B cell (primary cell): ENCODE measurements around the gene SFRP4. TPM values are rescaled to one million over a fixed set of nuclear protein-coding genes. Genes with fewer than 3 reads are reported as not detected.

Experiments used
- ATAC-seq: fragments of 200-7000 bp; cut with Tn5 transposase; one replicate; pipeline ENCODE4 v1.10.0; 2021; ENCODE audit warnings: low read depth, mild to moderate bottlenecking, moderate number of reproducible peaks, moderate library complexity
- CTCF ChIA-PET: fragments of 350-600 bp; sonication (Branson Sonifier 250); formaldehyde crosslinking; loops from one replicate; lab custom pipeline; 2021; ENCODE audit warnings: antibody characterized with exemption, inconsistent platforms; lab: Charles Lee
- POLR2A ChIA-PET: fragments of 350-600 bp; sonication (Branson Sonifier 250); formaldehyde crosslinking; loops from one replicate; lab custom pipeline; 2021; ENCODE audit warnings: antibody characterized with exemption; lab: Charles Lee
- DNase-seq: peaks from one replicate; pipeline ENCODE4 v3.0.0; 2013
- H2AFZ ChIP-seq: 2 replicates; pipeline ENCODE4 v1.6.1; 2012; ENCODE audit warnings: mild to moderate bottlenecking, low read depth, low read length; ENCODE audit not compliant: insufficient read depth, poor library complexity, severe bottlenecking
- H3K27ac ChIP-seq, 2 donors: 1 replicate in 1 of 2; 2 replicates in 1 of 2; pipeline ENCODE4 v1.5.1; 2012 to 2013; ENCODE audit warnings: low read length in 2 of 2, mild to moderate bottlenecking in 2 of 2, moderate library complexity in 1 of 2
- H3K27me3 ChIP-seq, 4 experiments: fragments of 200-600 bp in 1 of 4; sonication (generic) in 1 of 4; replicated peaks in 1 of 4; 1 replicate in 2 of 4; 2 replicates in 2 of 4; pipeline versions ENCODE4 v1.6.1 to v1.7.0; 2013 to 2016; ENCODE audit warnings: low read length in 3 of 4, mild to moderate bottlenecking in 2 of 4, mixed read lengths in 1 of 4, moderate library complexity in 1 of 4; ENCODE audit not compliant: insufficient read depth in 4 of 4, control insufficient read depth in 3 of 4; ENCODE audit errors: control extremely low read depth in 1 of 4
- H3K36me3 ChIP-seq, 2 experiments: replicated peaks in 1 of 2; 1 replicate in 1 of 2; 2 replicates in 1 of 2; pipeline versions ENCODE4 v1.6.1 to v1.7.1; 2013; ENCODE audit warnings: low read length in 1 of 2; ENCODE audit not compliant: insufficient read depth in 2 of 2, control insufficient read depth in 1 of 2; ENCODE audit errors: control extremely low read depth in 1 of 2, extremely low read depth in 1 of 2
- H3K4me1 ChIP-seq, 2 donors: fragments of 200-600 bp in 1 of 2; sonication (generic) in 1 of 2; 1 replicate in 1 of 2; 2 replicates in 1 of 2; pipeline versions ENCODE4 v1.5.1 to v1.6.1; 2013 to 2017; ENCODE audit warnings: low read length in 2 of 2; ENCODE audit not compliant: control insufficient read depth in 2 of 2, insufficient read depth in 2 of 2
- H3K4me2 ChIP-seq: replicated peaks from 2 replicates; pipeline ENCODE3; 2012; ENCODE audit warnings: mild to moderate bottlenecking, low read depth, low read length; ENCODE audit not compliant: poor library complexity, severe bottlenecking
- H3K4me3 ChIP-seq, 5 experiments: fragments of 200-600 bp in 1 of 5; sonication (generic) in 1 of 5; 1 replicate in 3 of 5; 2 replicates in 2 of 5; pipeline versions ENCODE4 v1.5.1 to v1.7.0; 2011 to 2016; ENCODE audit warnings: low read length in 4 of 5, mild to moderate bottlenecking in 4 of 5, low read depth in 2 of 5, control low read depth in 1 of 5, moderate library complexity in 1 of 5; ENCODE audit not compliant: insufficient read depth in 1 of 5; ENCODE audit errors: control extremely low read depth in 1 of 5, extremely low read depth in 1 of 5
- H3K79me2 ChIP-seq: fragments of 200-600 bp; sonication (generic); one replicate; pipeline ENCODE4 v1.6.0; 2016; ENCODE audit warnings: low read length; ENCODE audit not compliant: control insufficient read depth, insufficient read depth
- H3K9ac ChIP-seq: fragments of 200-600 bp; sonication (generic); 2 replicates; pipeline ENCODE4 v1.6.1; 2017; ENCODE audit warnings: mild to moderate bottlenecking, low read length, moderate library complexity
- H3K9me3 ChIP-seq, 3 donors: one replicate each; pipeline versions ENCODE4 v1.6.1 to v1.7.1; 2013; ENCODE audit warnings: low read length in 2 of 3; ENCODE audit not compliant: control insufficient read depth in 2 of 3, insufficient read depth in 1 of 3; ENCODE audit errors: control extremely low read depth in 1 of 3
- H4K20me1 ChIP-seq: 2 replicates; pipeline ENCODE4 v1.6.0; 2012; ENCODE audit warnings: mild to moderate bottlenecking, low read length; ENCODE audit not compliant: insufficient read depth, control insufficient read depth, poor library complexity, severe bottlenecking
- H3K27ac Mint-ChIP-seq: one replicate; pipeline ENCODE4 v1.8.0; 2021; ENCODE audit warnings: mixed read lengths
- H3K27me3 Mint-ChIP-seq: one replicate; pipeline ENCODE4 v1.8.0; 2021; ENCODE audit warnings: mixed read lengths
- H3K4me1 Mint-ChIP-seq: one replicate; pipeline ENCODE4 v1.8.0; 2021; ENCODE audit warnings: mixed read lengths
- H3K4me3 Mint-ChIP-seq: one replicate; pipeline ENCODE4 v1.8.0; 2021; ENCODE audit warnings: mixed read lengths
- H3K9me3 Mint-ChIP-seq: one replicate; pipeline ENCODE4 v1.8.0; 2022; ENCODE audit warnings: mixed read lengths; ENCODE audit not compliant: insufficient read depth
- EZH2 ChIP-seq: IDR thresholded peaks from 2 replicates; pipeline ENCODE4 v1.6.1; 2012; ENCODE audit warnings: borderline replicate concordance, low read depth, mild to moderate bottlenecking, moderate library complexity, low read length; ENCODE audit not compliant: insufficient read depth, poor library complexity, severe bottlenecking
- WGBS: methylation state at CpG from one replicate; pipeline ENCODE4 v1.1.5; 2013; ENCODE audit warnings: missing lambda C conversion rate; ENCODE audit not compliant: insufficient coverage; 5-methylcytosine and 5-hydroxymethylcytosine counted together
- intact Hi-C: fragments of 100-400 bp; cut with micrococcal nuclease; formaldehyde crosslinking; loops from one replicate; pipeline ENCODE4 v1.10.0; 2022
- polyA plus RNA-seq: library from polyadenylated mRNA; depleted of rRNA; stranded (reverse); fragments of >200 nt; gene quantifications from 2 replicates; pipeline ENCODE4 v1.2.3, GENCODE V29; 2012
- total RNA-seq, 2 donors: library from RNA; stranded (reverse); fragments of 120-200 nt in 1 of 2; gene quantifications; 1 replicate in 1 of 2; 2 replicates in 1 of 2; pipeline versions ENCODE4 v1.2.3 to v1.2.4, GENCODE V29; 2013 to 2022
- TF ChIP-seq, protein P1 (sequence below): fragments of 200-600 bp; IDR thresholded peaks from one replicate; pipeline ENCODE4 v1.8.0; 2022; ENCODE audit warnings: antibody characterized with exemption, mild to moderate bottlenecking

The SFRP4 gene
- total and polyA plus RNA-seq, 2 donors (not counting 1 experiment from before 2014, with no cell fraction given), result not detected

- H3K36me3 ChIP-seq, result no peaks in the 10 kb centered on the region
- peaks cover 0 to 3% (median 0%) of the 10 kb centered on the region in 4 experiments for H3K27me3 ChIP-seq
- no peaks in the 10 kb centered on the region for H3K4me1 Mint-ChIP-seq
- H3K27me3 Mint-ChIP-seq, result peaks cover 15% of the 10 kb centered on the region
- H3K27ac ChIP-seq, result no peak overlapping the region
- no peaks in the 10 kb centered on the region for H3K4me1 ChIP-seq
- TF ChIP-seq, protein P1, sequence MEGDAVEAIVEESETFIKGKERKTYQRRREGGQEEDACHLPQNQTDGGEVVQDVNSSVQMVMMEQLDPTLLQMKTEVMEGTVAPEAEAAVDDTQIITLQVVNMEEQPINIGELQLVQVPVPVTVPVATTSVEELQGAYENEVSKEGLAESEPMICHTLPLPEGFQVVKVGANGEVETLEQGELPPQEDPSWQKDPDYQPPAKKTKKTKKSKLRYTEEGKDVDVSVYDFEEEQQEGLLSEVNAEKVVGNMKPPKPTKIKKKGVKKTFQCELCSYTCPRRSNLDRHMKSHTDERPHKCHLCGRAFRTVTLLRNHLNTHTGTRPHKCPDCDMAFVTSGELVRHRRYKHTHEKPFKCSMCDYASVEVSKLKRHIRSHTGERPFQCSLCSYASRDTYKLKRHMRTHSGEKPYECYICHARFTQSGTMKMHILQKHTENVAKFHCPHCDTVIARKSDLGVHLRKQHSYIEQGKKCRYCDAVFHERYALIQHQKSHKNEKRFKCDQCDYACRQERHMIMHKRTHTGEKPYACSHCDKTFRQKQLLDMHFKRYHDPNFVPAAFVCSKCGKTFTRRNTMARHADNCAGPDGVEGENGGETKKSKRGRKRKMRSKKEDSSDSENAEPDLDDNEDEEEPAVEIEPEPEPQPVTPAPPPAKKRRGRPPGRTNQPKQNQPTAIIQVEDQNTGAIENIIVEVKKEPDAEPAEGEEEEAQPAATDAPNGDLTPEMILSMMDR, result no peak
- no peak for TF ChIP-seq EZH2
- 89% methylated on average over 1 of the region's 3 CpGs for WGBS
- ChIA-PET POLR2A (no interaction called here), CTCF (no interaction called here)
- no peaks in the 10 kb centered on the region for H3K9me3 ChIP-seq
- no peaks in the 10 kb centered on the region for H3K79me2 ChIP-seq
- no peak overlapping the region for H3K4me2 ChIP-seq
- no peak overlapping the region for H2AFZ ChIP-seq
- H3K4me3 ChIP-seq, result no peak overlapping the region
- H3K4me3 Mint-ChIP-seq, result no peak overlapping the region
- DNase-seq, result no peak
- H3K27ac Mint-ChIP-seq, result no peak overlapping the region
- no peak overlapping the region for H3K9ac ChIP-seq
- H3K9me3 Mint-ChIP-seq, result no peaks in the 10 kb centered on the region
- intact Hi-C loops, result no loop called here
- no peaks in the 10 kb centered on the region for H4K20me1 ChIP-seq
- no peak for ATAC-seq
Measured at GRCh38 chr7:37894671-37895070, 21.9 kb downstream of the SFRP4 start.

GRCh38 chr7:37893359-37893758, 23.3 kb downstream of the SFRP4 start:
- no peak overlapping the region for H2AFZ ChIP-seq
- H3K27ac ChIP-seq, result no peak overlapping the region
- H3K4me1 ChIP-seq, result no peaks in the 10 kb centered on the region
- H3K4me3 ChIP-seq, result no peak overlapping the region
- peaks cover 0 to 3% (median 0%) of the 10 kb centered on the region in 4 experiments for H3K27me3 ChIP-seq
- ATAC-seq (no peak), DNase-seq (no peak)
- intact Hi-C loops, result no loop called here
- no peaks in the 10 kb centered on the region for H4K20me1 ChIP-seq
- H3K4me3 Mint-ChIP-seq, result no peak overlapping the region
- TF ChIP-seq EZH2, result no peak
- TF ChIP-seq, protein P1, result no peak
- peaks cover 15% of the 10 kb centered on the region for H3K27me3 Mint-ChIP-seq
- H3K9me3 ChIP-seq, result no peaks in the 10 kb centered on the region
- no peaks in the 10 kb centered on the region for H3K4me1 Mint-ChIP-seq
- POLR2A ChIA-PET, result no interaction called here
- H3K9me3 Mint-ChIP-seq, result no peaks in the 10 kb centered on the region
- no peak overlapping the region for H3K27ac Mint-ChIP-seq
- no peak overlapping the region for H3K9ac ChIP-seq
- no peaks in the 10 kb centered on the region for H3K36me3 ChIP-seq
- no peak overlapping the region for H3K4me2 ChIP-seq
- CTCF ChIA-PET, result no interaction called here
- no peaks in the 10 kb centered on the region for H3K79me2 ChIP-seq
